K562 (cell line): ENCODE results near the gene ADAMTS14. TPM values are rescaled to one million over a fixed set of nuclear protein-coding genes. Genes with fewer than 3 reads are reported as not detected.
A peak's percentile ranks its signal among the peaks of the same experiment; 100 is the strongest.

Experiments used
- ATAC-seq: fragments of 200-7000 bp; cut with Tn5 transposase; 3 replicates; pipeline ENCODE4 v1.9.1; 2020; ENCODE audit warnings: moderate library complexity
- BruUV-seq: library from RNA; stranded (reverse); fragments of 400-500 nt; replicated peaks from 2 replicates; lab custom pipeline; 2021; lab: Mats Ljungman, UMichigan
- CTCF ChIA-PET: fragments of 300-600 bp; formaldehyde crosslinking; extraction: SDS; loops from one replicate; lab custom pipeline; 2021; ENCODE audit warnings: low intra/inter-chr PET ratio; lab: Yijun Ruan, JAX
- POLR2A ChIA-PET: fragments of 300-600, 350-650 bp; sonication (Branson Sonifier 250); formaldehyde crosslinking; extraction: SDS; loops from one replicate; lab custom pipeline; 2021; ENCODE audit warnings: antibody characterized with exemption, inconsistent platforms; lab: Yijun Ruan, JAX
- DNase-seq, 4 experiments: peaks; one replicate each; pipeline versions ENCODE4 v3.0.0 to v3.0.0-alpha.2; 2011 to 2018; ENCODE audit warnings: low spot score in 3 of 4, mixed read lengths in 3 of 4; ENCODE audit errors: extremely low read depth in 1 of 4
- FAIRE-seq: peaks from 2 replicates; lab custom pipeline; 2011; peaks lifted over from hg19 to GRCh38; lab: Jason Lieb, UNC
- H2AFZ ChIP-seq: 2 replicates; pipeline ENCODE4 v1.6.0; 2011; ENCODE audit warnings: low read depth, low read length, control low read depth, inconsistent platforms
- H3K27ac ChIP-seq: fragments of 200-600 bp; 3 replicates; pipeline ENCODE4 v1.8.0; 2011; ENCODE audit warnings: low read depth, mild to moderate bottlenecking, control low read depth, inconsistent platforms, low read length, moderate library complexity, mixed read lengths; ENCODE audit errors: extremely low read depth
- H3K27me3 ChIP-seq, 2 experiments: fragments of 300-600 bp in 1 of 2; 2 replicates in 1 of 2; 3 replicates in 1 of 2; pipeline versions ENCODE4 v1.6.0 to v1.8.0; 2011; ENCODE audit warnings: inconsistent platforms in 2 of 2, low read length in 2 of 2, mild to moderate bottlenecking in 1 of 2, mixed read lengths in 1 of 2, moderate library complexity in 1 of 2; ENCODE audit not compliant: control insufficient read depth in 2 of 2, insufficient read depth in 2 of 2
- H3K36me3 ChIP-seq: fragments of 300-600 bp; 3 replicates; pipeline ENCODE4 v1.8.0; 2011; ENCODE audit warnings: mild to moderate bottlenecking, low read length, inconsistent platforms; ENCODE audit not compliant: control insufficient read depth, insufficient read depth
- H3K4me1 ChIP-seq, 2 experiments: fragments of 200-600 bp in 1 of 2; replicated peaks in 1 of 2; 2 replicates in 1 of 2; 3 replicates in 1 of 2; pipeline versions ENCODE4 v1.5.1 to v1.8.0; 2011; ENCODE audit warnings: inconsistent platforms in 2 of 2, low read length in 2 of 2, mild to moderate bottlenecking in 1 of 2, mixed read lengths in 1 of 2, moderate library complexity in 1 of 2; ENCODE audit not compliant: control insufficient read depth in 2 of 2, insufficient read depth in 2 of 2
- H3K4me2 ChIP-seq: 2 replicates; pipeline ENCODE4 v1.6.1; 2011; ENCODE audit warnings: low read length, control low read depth, inconsistent platforms, mixed read lengths; ENCODE audit not compliant: insufficient read depth
- H3K4me3 ChIP-seq: fragments of 200-600 bp; sonication (generic), shearing (Covaris generic); 2 replicates; pipeline ENCODE4 v1.5.1; 2016; ENCODE audit warnings: control low read depth, inconsistent platforms
- H3K79me2 ChIP-seq: fragments of 200-600 bp; 3 replicates; pipeline ENCODE4 v1.8.0; 2011; ENCODE audit warnings: low read length, inconsistent platforms; ENCODE audit not compliant: control insufficient read depth, insufficient read depth
- H3K9ac ChIP-seq, 2 experiments: 2 replicates each; pipeline versions ENCODE4 v1.6.0 to v1.6.1; 2011; ENCODE audit warnings: low read depth in 2 of 2, low read length in 2 of 2, control low read depth in 1 of 2, inconsistent platforms in 1 of 2, mild to moderate bottlenecking in 1 of 2, mixed read lengths in 1 of 2; ENCODE audit not compliant: insufficient read depth in 1 of 2
- H3K9me1 ChIP-seq: one replicate; pipeline ENCODE4 v1.6.0; 2011; ENCODE audit warnings: inconsistent platforms, mild to moderate bottlenecking, low read length, moderate library complexity; ENCODE audit not compliant: control insufficient read depth, insufficient read depth
- H3K9me3 ChIP-seq: replicated peaks from 2 replicates; pipeline ENCODE4 v1.5.1; 2011; ENCODE audit warnings: low read depth, low read length, inconsistent platforms; ENCODE audit not compliant: control insufficient read depth, insufficient read depth
- H4K20me1 ChIP-seq: replicated peaks from 2 replicates; pipeline ENCODE4 v1.6.1; 2011; ENCODE audit warnings: low read length, inconsistent platforms, mixed read lengths; ENCODE audit not compliant: control insufficient read depth, insufficient read depth
- AFF1 ChIP-seq, 2 experiments: fragments of 450-650 bp; IDR thresholded peaks; 2 replicates each; pipeline ENCODE4 v1.6.1; 2018; ENCODE audit warnings: mild to moderate bottlenecking in 2 of 2, low read depth in 1 of 2; ENCODE audit not compliant: partially characterized antibody in 2 of 2
- ARID1B ChIP-seq: fragments of 450-650 bp; IDR thresholded peaks from 2 replicates; pipeline ENCODE4 v1.6.1; 2016; ENCODE audit warnings: antibody characterized with exemption, mild to moderate bottlenecking, inconsistent platforms
- ESRRB ChIP-seq: fragments of 250-450 bp; sonication (Bioruptor Pico); IDR thresholded peaks from 2 replicates; pipeline ENCODE4 v1.5.0; 2020; ENCODE audit warnings: mild to moderate bottlenecking, moderate library complexity, borderline replicate concordance
- GTF2A2 ChIP-seq: IDR thresholded peaks from 2 replicates; pipeline ENCODE4 v1.6.1; 2016; ENCODE audit warnings: mild to moderate bottlenecking, missing genetic modification characterization, missing compliant biosample characterization
- HNRNPL ChIP-seq: fragments of 200-400 bp; formaldehyde crosslinking; IDR thresholded peaks from 2 replicates; pipeline ENCODE4 v1.6.1; 2017; ENCODE audit warnings: low read depth, mild to moderate bottlenecking, low read length
- KAT8 ChIP-seq: fragments of 450-650 bp; IDR thresholded peaks from 2 replicates; pipeline ENCODE4 v1.6.1; 2016; ENCODE audit warnings: low read depth, mild to moderate bottlenecking
- THRA ChIP-seq: fragments of 450-650 bp; IDR thresholded peaks from 2 replicates; pipeline ENCODE4 v1.6.1; 2017; ENCODE audit warnings: mild to moderate bottlenecking, moderate library complexity
- TRIM28 ChIP-seq: fragments of 450-650 bp; IDR thresholded peaks from 2 replicates; pipeline ENCODE4 v1.6.1; 2017
- WGBS: fragments of 100-300 bp; shearing (Covaris generic); methylation state at CpG from one replicate; pipeline ENCODE4 v1.1.6; 2016; ENCODE audit warnings: low coverage, mixed read lengths; ENCODE audit not compliant: insufficient coverage; ENCODE audit errors: missing lambda C conversion rate; 5-methylcytosine and 5-hydroxymethylcytosine counted together
- in situ Hi-C: fragments of 300-500 bp; cut with MboI; formaldehyde crosslinking; loops from 4 replicates; pipeline ENCODE4 v1.15.0; 2018; ENCODE audit warnings: inconsistent platforms, mixed read lengths
- intact Hi-C: fragments of 100-400 bp; cut with micrococcal nuclease; formaldehyde crosslinking; loops from 2 replicates; pipeline ENCODE4 v1.14.2; 2022
- polyA plus RNA-seq, 8 experiments: library from polyadenylated mRNA; depleted of rRNA in 4 of 8; stranded (reverse) in 5 of 8; unstranded in 3 of 8; fragments of >200 nt; fragmentation: Nextera tagmentation in 2 of 8; fragmentation: Illumina TruSeq in 1 of 8; extraction: Ambion mirVana in 2 of 8; extraction: Trizol in 1 of 8; gene quantifications; 2 replicates each; pipeline versions ENCODE4 v1.2.1 to v1.2.3, GENCODE V29; 2011 to 2014; ENCODE audit warnings: inconsistent platforms in 1 of 8, missing spikeins in 1 of 8
- total RNA-seq, 7 experiments: library from RNA; depleted of rRNA in 6 of 7; stranded (reverse); fragments of >200 nt in 6 of 7; fragmentation: Illumina TruSeq in 2 of 7; extraction: Trizol in 2 of 7; gene quantifications; 2 replicates each; pipeline versions ENCODE4 v1.2.1 to v1.2.3, GENCODE V29; 2011 to 2021; ENCODE audit warnings: low replicate concordance in 1 of 7
- TF ChIP-seq, protein P1 (sequence below): fragments of 250-450 bp; sonication (Bioruptor Pico); IDR thresholded peaks from 2 replicates; pipeline ENCODE4 v1.4.0; 2020; ENCODE audit warnings: mild to moderate bottlenecking, moderate library complexity
- TF ChIP-seq, protein P2 (sequence below): fragments of 250-450 bp; sonication (Bioruptor Pico); IDR thresholded peaks from 2 replicates; pipeline ENCODE4 v1.4.0; 2020; ENCODE audit warnings: mild to moderate bottlenecking

The ADAMTS14 gene
- total and polyA plus RNA-seq, 9 of the 15 experiments (the other 6 are each of a cell fraction or from before 2014, with no cell fraction given), result 0.04 to 37.4 (median 15.9) TPM

- FAIRE-seq, result no peak
- WGBS, result 36% methylated on average over 14 of the region's 14 CpGs
- TF ChIP-seq THRA (no peak), TRIM28 (no peak), ARID1B (no peak), GTF2A2 (no peak), KAT8 (no peak), AFF1 (IDR thresholded peaks at IDR 0.05; ENCODE audit: low read depth in 1 of 2, partially characterized antibody in 2 of 2) (no peak), HNRNPL (no peak), ESRRB (no peak)
- TF ChIP-seq, protein P1, sequence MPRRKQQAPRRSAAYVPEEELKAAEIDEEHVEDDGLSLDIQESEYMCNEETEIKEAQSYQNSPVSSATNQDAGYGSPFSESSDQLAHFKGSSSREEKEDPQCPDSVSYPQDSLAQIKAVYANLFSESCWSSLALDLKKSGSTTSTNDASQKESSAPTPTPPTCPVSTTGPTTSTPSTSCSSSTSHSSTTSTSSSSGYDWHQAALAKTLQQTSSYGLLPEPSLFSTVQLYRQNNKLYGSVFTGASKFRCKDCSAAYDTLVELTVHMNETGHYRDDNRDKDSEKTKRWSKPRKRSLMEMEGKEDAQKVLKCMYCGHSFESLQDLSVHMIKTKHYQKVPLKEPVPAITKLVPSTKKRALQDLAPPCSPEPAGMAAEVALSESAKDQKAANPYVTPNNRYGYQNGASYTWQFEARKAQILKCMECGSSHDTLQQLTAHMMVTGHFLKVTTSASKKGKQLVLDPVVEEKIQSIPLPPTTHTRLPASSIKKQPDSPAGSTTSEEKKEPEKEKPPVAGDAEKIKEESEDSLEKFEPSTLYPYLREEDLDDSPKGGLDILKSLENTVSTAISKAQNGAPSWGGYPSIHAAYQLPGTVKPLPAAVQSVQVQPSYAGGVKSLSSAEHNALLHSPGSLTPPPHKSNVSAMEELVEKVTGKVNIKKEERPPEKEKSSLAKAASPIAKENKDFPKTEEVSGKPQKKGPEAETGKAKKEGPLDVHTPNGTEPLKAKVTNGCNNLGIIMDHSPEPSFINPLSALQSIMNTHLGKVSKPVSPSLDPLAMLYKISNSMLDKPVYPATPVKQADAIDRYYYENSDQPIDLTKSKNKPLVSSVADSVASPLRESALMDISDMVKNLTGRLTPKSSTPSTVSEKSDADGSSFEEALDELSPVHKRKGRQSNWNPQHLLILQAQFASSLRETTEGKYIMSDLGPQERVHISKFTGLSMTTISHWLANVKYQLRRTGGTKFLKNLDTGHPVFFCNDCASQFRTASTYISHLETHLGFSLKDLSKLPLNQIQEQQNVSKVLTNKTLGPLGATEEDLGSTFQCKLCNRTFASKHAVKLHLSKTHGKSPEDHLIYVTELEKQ (CRISPR knock-in tag), result no peak
- TF ChIP-seq, protein P2, sequence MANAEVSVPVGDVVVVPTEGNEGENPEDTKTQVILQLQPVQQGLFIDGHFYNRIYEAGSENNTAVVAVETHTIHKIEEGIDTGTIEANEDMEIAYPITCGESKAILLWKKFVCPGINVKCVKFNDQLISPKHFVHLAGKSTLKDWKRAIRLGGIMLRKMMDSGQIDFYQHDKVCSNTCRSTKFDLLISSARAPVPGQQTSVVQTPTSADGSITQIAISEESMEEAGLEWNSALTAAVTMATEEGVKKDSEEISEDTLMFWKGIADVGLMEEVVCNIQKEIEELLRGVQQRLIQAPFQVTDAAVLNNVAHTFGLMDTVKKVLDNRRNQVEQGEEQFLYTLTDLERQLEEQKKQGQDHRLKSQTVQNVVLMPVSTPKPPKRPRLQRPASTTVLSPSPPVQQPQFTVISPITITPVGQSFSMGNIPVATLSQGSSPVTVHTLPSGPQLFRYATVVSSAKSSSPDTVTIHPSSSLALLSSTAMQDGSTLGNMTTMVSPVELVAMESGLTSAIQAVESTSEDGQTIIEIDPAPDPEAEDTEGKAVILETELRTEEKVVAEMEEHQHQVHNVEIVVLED (CRISPR knock-in tag), result no peak
These were observed 101.9 kb downstream of the ADAMTS14 start for GRCh38 chr10:70773965-70774809.

More at GRCh38 chr10:70773965-70774809, 101.9 kb downstream of the ADAMTS14 start:
- in situ Hi-C loops, result no loop called here
- Histone ChIP-seq H3K27ac (no peak overlapping the region), H3K9me3 (no peaks in the 10 kb centered on the region), H3K4me2 (no peak overlapping the region), H3K9me1 (no peaks in the 10 kb centered on the region), H3K36me3 (no peaks in the 10 kb centered on the region), H3K4me1 (peaks cover 0 to 6% of the 10 kb centered on the region in 2 experiments; a peak in 2 of 5 replicates), H4K20me1 (no peaks in the 10 kb centered on the region; the same call in 1 of the 2 replicates), H3K4me3 (no peak overlapping the region), H2AFZ (no peak overlapping the region), H3K27me3 (no peaks in the 10 kb centered on the region; a peak in 1 of 5 replicates), H3K9ac (peak overlapping the region in 1 of 2 experiments; percentile 48; a peak in 1 of 4 replicates), H3K79me2 (no peaks in the 10 kb centered on the region)
- POLR2A ChIA-PET, result interaction anchor here (0.7 to 2.2 kb wide), 3 partner anchors 14 to 242 kb away, joined by 3 to 8 read pairs (median 3); no protein-coding TSS in a partner anchor
- DNase-seq (no peak), ATAC-seq (no peak)
- no TSS peak for BruUV-seq
- intact Hi-C loops, result no loop called here
- CTCF ChIA-PET, result no interaction called here
